AG20443 (cell line): Measurements from ENCODE around the gene ZNF282.
"Not testable (repeated sequence)": the region's sequence is repeated elsewhere in the genome, so short reads cannot be mapped to it uniquely, and the experiment has no call there.

Source experiments
- DNase-seq: peaks from one replicate; pipeline ENCODE4 v3.0.0; 2012; ENCODE audit warnings: low spot score, mixed read lengths

ZNF282 gene

DNA sequence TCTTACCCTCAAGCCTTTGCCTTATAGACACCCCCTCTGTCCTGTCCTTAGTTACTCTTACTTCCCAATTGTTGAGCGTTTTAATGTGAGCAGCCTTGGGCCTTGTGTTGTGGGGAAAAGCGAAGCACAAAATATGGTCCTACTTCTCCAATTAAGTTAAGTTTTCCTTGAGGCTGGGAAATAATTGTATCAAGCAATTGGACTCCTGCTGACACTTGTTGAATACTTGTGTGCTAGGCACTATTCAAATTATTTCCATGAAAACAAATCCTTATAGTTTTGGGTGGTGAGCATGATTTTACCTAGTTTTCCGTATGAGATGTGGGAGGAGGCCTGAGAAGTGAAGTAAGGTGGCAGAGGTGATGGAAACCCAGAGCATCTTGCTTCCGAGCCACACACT lies 61.2 kb downstream of the ZNF282 start:
- DNase-seq, result no peak

- no peak for DNase-seq
Observed at GRCh38 chr7:149257146-149257545, 61.8 kb downstream of the ZNF282 start.

DNA sequence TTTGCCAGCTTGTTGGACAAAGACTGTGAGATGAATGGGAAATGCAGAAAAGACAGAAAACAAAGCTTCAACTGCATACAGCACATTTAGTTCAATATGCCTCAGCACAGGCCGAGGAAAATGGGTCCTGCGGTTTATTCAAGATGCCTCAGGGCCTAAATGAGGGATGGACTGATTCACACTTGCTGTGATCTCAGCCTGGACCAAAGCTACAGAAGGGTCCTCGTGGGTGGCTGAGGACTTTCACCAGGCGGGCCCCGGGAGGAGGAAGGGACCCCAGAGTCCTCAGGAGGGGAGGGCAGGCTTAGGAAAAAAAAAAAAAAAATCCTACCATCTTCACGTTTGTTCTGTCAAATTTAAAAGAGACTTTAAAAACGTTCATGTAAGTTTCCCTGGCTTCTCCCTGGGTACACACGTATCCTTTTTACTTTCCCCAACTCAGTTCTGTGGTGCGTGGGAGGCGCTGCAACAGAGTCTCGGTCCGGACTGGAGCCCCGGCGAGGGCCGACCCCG lies 66.0 kb downstream of the ZNF282 start:
- peak; percentile 50 for DNase-seq

- DNase-seq, result peak; percentile 96
Observed at GRCh38 chr7:149261829-149262617, 66.7 kb downstream of the ZNF282 start, which contains the start of gene ZNF783. ZNF783 (plus strand) TSS chr7:149262196; CDS start chr7:149262334, 138 bp downstream.

GRCh38 chr7:149266451-149266850 lies 71.1 kb downstream of the ZNF282 start:
- DNase-seq, result no peak

- DNase-seq, result no peak
Observed at GRCh38 chr7:149267733-149268132, 72.4 kb downstream of the ZNF282 start.

DNA sequence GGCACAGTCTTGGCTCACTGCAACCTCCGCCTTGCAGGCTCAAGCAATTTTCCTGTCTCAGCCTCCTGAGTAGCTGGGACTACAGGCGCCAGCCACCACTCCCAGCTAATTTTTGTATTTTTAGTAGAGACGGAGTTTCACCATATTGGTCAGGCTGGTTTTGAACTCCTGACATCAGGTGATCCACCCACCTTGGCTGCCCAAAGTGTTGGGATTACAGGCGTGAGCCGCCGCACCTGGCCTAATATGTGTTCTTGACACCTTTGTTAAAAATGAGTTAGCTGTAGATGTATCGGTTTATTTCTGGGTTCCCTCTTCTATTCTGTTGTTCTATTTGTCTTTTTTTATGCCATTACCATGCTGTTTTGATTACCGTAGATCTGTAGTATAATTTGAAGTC lies 79.1 kb downstream of the ZNF282 start:
- not testable (repeated sequence) for DNase-seq
